GM19463 (cell line): ENCODE measurements around the gene GTPBP6.

Source experiments
- ATAC-seq: cut with Tn5 transposase; IDR thresholded peaks from one replicate; pipeline ENCODE4 v1.9.1; 2021; ENCODE audit warnings: mild to moderate bottlenecking, moderate library complexity; ENCODE audit not compliant: unreplicated experiment

The GTPBP6 gene, protein sequence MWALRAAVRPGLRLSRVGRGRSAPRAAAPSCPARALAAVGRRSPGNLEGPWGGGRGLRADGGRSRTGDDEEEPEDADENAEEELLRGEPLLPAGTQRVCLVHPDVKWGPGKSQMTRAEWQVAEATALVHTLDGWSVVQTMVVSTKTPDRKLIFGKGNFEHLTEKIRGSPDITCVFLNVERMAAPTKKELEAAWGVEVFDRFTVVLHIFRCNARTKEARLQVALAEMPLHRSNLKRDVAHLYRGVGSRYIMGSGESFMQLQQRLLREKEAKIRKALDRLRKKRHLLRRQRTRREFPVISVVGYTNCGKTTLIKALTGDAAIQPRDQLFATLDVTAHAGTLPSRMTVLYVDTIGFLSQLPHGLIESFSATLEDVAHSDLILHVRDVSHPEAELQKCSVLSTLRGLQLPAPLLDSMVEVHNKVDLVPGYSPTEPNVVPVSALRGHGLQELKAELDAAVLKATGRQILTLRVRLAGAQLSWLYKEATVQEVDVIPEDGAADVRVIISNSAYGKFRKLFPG

DNA sequence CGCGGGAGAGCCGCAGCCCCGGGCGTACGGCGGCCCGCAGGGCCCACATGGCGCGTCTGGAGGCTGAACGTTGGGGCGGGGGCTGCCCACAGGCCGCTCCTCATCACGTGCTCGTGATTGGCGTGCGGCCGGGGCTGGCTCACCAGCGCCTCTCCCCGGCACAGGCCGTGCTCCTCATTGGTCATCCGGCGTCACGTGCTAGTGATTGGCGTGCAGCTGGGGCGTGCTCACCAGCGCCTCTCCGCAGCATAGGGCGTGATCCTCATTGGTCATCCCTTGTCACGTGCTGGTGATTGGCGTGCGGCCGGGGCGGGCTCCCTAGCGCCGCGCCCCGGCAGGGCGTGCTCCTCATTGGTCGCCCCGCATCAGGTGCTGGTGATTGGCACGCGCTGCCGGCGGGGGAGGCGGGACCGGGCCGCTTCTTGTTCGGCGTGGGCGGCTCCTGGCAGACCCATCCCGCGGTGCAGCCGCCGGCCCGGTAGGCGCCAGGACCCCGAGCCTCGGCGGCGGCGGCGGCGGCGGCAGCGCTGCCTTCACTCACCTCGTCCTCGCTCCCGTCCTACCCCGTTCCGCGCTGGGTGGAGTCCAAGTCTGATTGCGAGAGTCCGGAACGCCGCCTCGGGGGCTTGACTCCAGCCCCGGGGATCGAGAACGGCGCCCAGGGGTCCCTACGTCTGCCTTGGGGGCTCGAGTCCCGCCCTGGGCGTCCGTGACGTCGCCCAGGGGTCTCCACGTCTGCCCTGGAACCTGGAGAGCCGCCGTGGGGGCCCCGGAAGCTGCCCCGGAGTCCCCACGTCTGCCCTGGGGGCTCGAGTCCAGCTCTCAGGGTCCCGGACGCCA, at the start of gene GTPBP6:
Gene GTPBP6, minus strand, starts transcription at position 58 of the 840 bp plus-strand sequence. Its CDS starts 9 bp downstream, at position 49.
- ATAC-seq: peak; percentile 75

DNA sequence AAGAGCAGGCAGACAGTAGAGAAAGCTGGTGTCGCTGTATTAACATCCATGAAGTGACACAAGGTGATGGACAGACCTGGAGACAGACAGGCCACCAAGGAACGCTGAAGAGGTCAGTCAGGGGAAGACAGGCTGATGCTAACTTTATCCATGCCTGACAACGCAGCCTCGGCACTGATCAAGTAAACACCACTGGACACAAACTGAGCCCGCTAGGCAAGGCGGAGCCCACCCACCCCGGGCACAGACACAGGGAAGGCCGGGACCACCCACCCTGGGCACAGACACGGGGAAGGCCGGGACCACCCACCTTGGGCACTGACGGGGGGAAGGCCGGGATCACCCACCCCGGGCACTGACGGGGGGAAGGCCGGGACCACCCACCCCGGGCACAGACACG, 49.3 kb upstream of the GTPBP6 start:
- no peak for ATAC-seq

GRCh38 chrX:367349-367748, 48.8 kb upstream of the GTPBP6 start:
- no peak for ATAC-seq

DNA sequence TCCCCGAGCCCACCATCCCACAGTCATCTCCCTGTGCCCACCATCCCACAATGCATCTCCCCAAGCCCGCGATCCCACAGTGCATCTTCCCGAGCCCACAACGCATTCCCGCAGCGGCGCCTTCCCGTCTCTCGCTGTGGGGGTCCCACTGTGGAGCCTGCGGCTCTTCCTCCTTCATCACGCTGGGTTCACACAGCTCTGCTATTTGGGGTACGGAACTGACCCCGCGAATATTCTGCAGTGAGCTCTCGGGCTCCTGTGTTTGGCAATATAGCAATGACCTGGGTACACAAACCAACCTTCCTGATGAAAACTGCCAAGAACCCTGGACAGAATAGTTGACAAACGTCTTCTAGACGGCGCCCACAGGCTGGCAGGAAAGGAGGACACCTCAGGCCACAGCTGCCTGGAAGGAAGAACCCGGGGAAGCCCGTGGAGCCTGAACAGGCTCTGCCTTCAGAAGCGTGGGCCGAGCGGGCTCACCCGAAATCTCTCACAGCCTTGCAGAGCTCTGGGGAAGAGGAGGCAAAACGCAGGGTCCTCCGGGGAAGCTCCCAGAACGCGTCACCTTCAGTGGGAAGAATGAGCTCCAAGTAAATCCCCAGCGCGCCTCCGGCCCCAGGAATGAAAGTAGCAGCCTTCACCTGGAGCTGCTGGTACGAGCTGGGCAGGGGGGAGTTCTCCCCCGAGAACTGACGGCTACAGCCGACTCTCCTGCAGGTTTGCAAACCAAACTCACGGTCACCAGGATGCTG, 45.2 kb upstream of the GTPBP6 start:
- no peak for ATAC-seq

DNA sequence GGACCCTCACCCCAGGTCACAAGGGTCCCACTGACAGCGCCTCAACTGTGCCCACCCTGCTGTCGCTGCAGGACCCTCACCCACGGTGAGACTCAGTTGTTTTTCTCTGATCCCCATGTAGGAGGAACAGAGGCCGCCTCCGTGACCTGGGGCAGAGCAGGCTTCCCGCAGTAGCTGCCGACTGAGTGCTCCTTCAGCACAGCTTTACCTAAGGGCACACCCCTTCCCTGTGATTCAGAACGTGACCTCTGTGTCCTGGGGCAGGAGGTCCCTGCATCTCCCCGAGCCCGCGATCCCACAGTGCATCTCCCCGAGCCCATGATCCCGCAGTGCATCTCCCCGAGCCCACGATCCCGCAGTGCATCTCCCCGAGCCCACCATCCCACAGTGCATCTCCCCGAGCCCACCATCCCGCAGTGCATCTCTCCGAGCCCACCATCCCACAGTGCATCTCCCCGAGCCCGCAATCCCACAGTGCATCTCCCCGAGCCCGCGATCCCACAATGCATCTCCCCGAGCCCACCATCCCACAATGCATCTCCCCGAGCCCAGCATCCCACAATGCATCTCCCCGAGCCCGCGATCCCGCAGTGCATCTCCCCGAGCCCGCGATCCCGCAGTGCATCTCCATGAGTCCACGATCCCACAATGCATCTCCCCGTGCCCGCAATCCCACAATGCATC, 44.5 kb upstream of the GTPBP6 start:
- ATAC-seq: no peak

GRCh38 chrX:362351-362750, 43.8 kb upstream of the GTPBP6 start:
- ATAC-seq: no peak

DNA sequence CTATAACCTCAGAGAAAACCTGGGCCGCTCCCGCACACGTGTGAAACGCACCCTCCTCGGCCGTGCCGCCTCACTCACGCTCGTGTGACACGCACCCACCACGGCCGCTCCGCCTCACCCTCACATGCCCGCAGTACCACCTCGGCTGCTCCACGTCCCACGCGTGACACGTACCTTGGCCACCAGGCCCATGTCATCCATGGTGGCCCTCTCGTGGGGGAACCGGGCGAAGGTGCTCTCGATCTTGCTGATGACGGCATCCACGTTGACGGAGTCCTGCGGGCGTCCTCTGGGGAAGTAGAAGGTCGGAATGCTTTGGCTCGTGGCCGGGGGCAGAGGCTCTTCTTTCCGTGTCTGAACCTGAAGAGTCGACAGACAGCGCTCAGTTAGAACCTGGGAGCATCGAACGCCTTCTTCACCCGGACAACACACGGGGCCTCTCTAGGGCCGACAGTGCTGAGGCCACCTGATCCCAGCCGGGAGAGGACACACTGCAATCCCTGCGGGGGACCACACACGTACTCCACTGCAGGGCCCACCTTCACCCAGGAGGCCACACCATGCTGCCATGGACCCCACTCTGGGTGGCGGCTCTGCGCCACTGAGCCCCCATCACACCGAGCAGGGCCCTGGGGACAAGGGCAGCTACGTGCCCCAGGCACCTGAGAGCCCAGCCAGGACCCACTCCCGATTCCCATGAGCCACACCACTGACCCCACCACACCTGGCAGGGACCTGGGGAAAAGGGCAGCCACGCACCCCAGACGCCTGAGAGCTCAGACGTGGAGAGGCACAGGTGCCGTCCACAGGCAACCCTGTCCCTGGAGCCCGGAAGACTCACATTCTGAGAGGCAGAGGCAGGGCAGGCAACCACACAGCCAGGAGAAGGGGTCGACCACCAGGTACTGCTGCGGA, 42.9 kb upstream of the GTPBP6 start:
- no peak for ATAC-seq

DNA sequence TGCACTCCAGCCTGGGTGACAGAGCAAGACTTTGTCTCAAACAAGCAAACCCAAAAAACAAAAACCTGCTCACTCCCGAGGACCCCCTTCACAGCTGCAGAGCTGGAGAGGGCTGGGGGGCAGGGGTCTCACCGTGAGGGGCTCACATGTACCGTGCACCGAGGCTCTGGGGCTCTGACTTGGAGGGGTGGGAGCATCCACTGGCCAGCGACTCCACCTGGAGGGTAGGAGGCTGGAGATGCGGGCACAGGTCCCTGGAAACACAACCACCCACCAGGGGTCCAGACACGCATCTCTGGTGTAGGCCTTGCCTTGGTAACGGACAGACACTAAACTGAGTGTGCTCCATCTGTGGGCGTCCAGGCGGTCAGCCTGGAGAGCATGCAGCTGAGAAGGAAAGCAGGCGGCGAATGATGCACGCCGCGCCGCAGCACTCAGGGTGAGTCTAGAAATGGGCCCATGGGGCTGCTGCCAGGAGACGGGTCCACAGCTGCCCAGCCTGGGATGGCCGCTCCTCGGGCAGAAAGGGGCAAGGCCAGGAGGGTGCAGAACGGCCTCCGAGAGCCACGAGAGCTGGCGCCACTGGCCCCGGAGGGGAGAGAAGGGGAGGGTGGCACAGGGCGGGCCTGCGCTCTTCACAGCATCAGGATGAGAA, 42.0 kb upstream of the GTPBP6 start:
- ATAC-seq: no peak

GRCh38 chrX:358651-359143, 40.1 kb upstream of the GTPBP6 start:
- no peak for ATAC-seq

- ATAC-seq: no peak
Measured at GRCh38 chrX:357693-358471, 39.3 kb upstream of the GTPBP6 start.

DNA sequence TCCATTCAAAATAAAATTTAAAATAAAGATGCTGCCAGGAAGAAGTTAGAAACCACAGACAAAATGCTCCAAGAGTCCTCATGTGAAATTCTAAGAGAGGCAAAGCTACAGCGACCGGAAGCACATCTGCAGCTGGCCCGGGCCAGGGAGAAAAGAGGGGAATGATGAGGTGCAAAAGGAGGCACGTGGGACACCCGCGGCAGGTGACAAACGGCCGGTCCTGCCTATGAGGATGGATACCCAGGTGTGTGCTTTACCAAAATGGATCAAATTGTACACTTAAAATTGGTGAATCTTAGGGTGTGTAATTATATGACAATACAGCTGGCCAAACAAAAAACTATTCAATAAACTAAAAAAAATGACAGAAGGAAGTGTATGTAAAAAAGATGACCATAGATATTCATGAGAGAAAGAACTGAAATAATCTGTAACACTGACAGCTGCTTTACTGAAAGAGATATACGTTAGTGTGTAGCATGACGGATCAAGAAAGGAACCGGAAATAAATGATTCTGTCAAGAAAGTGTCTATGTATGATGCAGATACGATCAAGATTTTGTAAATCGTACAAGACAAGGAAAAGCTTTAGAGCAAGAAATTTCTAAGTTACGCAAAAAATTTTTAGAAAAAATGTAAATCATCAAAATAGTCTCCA, 38.6 kb upstream of the GTPBP6 start:
- ATAC-seq: no peak

DNA sequence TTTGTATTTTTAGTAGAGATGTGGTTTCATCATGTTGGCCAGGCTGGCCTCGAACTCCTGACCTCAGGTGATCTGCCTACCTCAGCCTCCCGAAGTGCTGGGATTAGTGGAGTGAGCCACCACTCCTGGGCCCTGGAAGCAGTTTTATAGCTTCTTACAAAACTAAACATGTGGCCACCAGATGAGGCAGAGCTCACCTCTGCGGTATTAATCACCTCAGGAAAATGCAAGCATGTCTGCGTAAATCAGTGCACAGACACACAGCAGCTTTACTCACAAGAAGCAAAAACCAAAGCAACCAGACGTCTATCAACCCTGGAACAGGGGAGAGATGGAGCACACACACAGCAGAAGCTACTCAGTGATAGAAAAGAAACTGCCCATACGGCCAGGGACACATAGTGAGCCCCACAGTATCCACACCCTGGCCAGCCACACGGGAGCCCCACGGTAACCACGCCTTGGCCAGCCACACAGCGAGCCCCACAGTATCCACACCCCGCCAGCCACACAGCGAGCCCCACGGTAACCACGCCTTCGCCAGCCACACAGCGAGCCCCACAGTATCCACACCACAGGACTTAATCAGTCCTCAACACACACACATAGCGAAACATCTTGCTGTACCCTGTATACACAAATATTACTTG, 37.9 kb upstream of the GTPBP6 start:
- ATAC-seq: no peak

- ATAC-seq: no peak
Measured at GRCh38 chrX:355329-356050, 36.9 kb upstream of the GTPBP6 start.

GRCh38 chrX:353566-354535, 35.3 kb upstream of the GTPBP6 start:
- ATAC-seq: no peak
